Iris pigment epithelial cell (primary cell): ENCODE measurements around the gene NUP50.
"Not testable (repeated sequence)": the region's sequence is repeated elsewhere in the genome, so short reads cannot be mapped to it uniquely, and the experiment has no call there.

ENCODE experiments used
- DNase-seq: peaks from one replicate; pipeline ENCODE4 v3.0.0-alpha.2; 2011; ENCODE audit warnings: low read depth

Gene NUP50

DNA sequence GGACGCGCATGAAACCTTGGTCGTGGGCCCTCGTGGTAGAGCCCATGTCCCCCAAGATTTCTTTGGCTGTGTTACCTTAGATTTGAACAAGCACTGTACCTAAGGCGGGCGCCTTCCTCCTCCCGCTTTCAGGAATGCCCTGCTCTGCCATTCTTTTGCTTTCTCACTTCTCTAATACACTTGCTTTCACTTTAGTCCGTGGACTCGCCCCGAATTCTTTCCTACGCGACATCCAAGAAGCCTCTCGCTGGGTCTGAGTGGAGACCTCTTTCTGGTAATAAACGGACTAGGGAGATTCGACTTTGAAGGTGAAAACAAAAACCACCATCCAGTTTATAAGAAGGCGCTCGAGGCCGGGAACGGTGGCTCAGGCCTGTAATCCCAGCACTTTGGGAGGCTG, 1.2 kb upstream of the NUP50 start:
- no peak for DNase-seq

DNA sequence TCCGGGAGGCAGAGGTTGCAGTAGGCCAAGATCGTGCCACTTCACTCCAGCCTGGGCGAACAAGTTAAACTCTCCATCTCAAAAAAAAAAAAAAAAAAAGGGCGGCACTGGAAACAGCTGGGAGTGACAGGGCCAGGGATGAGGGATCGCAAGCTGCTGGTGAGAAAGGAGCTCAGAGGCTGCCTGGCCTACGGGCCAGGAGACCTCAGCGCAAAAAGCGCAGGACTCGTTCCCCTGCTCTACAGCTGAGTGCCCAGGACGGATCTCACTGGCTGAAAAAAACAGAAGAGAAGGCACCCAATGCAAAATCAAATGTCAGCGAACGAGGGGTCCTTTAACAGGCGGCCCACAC, 650 bp upstream of the NUP50 start:
- peak; percentile 56 for DNase-seq

DNA sequence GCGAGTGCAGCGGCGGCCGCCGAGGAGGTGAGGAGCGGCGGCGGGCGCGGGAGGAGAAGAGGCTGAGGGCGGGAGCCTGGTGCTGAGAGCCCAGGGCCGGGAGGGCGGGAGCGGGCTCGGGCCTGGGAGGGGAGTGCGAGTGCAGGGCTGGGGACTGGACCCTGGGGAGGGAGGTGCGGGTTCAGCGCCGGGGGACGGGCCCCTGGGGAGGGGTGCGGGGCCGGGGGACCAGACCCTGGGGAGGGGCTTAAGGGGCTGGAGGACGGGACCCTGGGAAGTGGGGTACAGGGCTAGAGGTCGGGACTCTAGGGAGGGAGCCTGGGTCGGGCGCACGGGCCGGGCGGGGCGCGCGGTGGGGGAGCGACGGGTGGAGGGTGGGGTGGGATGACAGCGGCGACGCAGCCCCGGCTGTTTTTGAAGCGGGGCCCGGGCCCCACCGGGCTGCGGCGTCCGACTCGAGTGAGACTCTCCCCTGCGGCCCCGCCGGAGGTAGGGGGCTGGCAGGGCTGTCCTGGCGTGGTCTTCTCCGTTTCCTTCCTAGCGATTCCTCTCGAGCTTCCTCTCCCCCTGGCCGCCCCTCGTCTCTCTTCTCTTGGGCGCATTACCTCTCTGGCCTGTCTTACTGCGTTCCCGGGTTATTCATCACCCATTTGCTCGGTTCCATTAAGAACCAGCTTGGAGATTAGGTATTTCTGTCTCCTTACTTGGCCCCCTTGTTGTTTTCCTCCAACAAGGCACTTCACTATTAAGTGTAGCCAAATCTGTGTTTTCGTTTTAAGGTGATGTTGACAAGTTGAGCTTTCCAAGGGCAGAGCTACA, 754 bp downstream of the NUP50 start:
- DNase-seq, result no peak

DNA sequence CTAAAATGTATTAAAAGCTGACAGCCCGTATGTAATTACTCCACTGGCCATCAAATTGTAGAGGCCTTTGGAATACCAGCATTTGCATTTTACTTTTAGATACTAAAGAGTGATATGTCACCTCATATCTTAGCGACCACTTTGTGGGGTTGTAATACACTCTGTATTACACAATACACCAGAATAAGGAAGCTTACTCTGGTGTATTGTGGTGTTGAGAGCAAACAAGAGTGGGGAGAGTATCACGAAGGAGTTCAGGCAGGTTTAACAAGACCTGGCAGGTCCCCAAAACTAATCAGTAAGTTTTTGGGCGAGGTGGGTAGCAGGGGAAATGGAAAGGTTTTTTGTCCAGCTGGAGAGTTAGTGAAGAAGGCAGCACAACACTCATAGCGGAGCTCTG, 3.2 kb downstream of the NUP50 start:
- DNase-seq, result no peak

DNA sequence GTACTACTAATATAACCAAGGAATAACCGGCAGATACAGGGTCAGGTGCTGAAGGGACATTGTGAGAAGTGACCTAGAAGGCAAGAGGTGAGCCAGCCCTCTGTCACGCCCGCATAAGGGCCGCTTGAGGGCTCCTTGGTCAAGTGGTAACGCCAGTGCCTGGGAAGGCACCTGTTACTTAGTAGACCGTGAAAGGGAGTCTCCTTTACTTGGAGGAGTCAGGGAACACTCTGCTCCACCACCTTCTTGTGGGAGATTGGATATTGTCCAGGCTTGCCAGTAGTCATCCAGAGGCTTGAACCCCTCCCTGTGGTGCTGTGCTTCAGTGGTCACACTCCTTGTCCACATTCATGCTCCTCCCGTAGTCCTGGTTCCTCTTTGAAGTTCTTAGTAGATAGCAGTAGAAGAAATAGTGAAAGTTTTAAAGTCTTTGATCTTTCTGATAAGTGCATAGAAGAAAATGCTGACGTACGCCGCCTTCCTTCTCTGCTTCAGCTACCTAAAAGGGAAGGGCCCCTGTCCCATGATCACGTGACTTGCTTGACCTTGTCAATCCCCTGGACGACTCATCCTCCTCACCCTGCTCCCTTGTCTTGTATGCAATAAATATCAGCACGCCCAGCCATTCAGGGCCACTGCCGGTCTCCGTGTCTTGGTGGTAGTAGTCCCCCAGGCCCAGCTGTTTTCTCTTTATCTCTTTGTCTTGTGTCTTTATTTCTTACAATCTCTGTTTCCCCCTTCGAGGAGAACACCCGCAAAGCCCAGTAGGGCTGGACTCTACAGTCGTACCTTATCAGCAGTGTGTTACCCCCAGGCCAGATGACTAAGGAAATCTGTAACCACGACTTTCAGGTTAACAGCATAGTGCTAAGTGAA, 6.1 kb downstream of the NUP50 start:
- peak; percentile 53 for DNase-seq

DNA sequence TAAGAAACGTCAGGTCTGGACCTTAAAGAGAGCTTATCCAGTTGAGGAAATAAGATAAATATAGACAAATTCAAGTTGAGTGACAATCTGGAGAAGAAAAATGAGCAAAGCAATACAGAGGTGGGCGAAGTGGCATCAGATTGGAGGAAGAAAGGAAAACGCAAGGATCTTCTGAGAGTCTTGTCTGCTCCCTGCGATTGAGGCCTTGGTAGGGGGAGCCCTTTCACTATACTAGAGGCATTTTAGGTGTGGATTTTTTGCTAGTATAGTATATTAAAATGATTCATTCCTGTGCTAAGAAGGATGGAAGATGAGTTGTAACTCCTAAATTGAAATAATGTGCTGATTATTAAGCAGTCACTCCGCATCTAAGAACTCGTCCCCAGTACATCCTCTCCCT, 8.1 kb downstream of the NUP50 start:
- DNase-seq, result no peak

DNA sequence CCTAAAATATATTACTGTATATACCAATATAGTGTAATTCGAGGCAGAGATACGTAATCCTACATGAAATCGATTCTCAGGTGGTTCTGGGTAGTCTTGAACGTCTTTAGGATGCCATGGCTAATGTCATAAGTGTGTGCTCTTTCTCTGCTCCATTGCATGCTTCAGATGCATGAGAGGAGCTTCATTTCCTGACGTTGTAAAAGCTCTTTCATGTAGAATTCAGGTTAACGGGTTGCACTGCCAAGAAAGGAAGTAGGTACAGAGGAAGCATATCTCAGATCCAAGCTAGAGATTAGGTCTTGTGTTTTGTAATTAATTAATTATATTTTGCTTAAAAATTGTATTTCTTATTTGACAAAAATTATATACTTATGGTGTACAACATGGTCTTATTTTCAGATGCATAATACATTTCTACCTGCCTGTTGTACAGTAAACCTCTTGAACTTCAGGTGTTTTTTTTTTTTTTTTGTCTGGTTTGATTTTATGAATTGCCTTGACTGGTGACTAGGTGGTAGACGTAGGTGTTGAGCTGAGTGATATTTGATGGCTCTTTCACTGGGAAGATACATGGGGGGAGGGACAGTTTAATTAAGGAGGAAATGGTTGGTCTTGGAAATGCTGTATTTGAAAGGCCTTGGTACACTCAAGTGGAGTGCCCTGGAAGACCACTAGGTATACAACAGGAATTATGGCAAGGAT, 9.3 kb downstream of the NUP50 start:
- DNase-seq, result no peak

DNA sequence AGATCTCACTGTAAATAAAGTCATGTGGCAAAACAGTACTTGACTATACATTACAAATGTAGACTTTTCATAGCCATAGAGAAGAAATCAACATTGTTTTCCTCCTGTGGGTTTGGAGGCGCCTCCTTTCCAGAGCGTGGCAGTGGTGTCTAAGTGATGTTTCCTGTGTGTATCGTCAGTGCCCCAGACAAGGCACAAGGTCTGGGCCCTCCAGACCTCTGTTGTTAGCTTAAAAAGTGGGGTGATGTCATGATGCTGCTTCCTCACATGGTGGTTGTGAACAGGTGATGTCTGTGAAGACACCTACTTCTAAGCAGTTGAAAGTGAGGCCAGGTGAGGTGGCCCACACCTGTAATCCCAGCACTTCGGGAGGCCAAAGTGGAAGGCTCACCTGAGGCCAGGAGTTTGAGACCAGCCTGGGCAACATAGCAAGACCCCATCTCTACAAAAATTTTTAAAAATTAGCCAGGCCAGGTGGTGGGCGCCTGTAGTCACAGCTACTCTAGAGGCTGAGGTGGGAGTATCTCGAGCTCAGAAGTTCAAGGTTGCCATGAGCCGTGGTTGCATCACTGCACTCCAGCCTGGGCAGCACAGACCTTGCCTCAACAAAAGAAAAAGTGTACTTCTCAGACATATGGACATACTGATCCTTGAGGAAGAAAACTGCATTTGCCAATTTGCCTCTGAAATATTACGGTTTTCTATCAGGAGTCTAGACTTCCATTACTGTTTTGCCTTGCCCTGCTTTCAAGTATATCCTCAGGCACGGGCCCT, 15.7 kb downstream of the NUP50 start:
- DNase-seq, result no peak

DNA sequence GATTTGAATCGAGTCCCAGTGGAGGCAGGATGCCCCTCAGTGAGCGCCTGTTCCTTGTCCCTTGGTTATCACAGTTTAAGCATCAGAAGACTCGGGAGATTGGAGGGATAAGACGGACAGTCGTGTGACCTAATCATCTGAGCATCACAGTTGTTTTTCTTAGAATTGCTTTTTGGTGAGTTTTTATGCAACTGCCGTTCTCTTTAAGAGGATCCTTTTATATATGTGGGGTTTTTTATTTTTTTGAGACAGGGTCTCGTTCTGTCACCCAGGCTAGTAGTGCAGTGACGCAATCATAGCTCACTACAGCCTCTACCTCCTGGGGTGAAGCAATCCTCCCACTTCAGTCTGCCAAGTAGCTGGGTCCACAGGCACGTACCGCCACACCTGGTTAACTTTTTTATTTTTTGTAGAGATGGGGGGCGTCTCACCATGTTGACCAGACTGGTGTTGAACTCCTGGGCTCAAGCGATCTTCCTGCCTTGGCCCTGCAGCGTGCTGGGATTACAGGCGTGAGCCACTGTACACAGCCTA, 16.5 kb downstream of the NUP50 start:
- DNase-seq, result peak; percentile 36

DNA sequence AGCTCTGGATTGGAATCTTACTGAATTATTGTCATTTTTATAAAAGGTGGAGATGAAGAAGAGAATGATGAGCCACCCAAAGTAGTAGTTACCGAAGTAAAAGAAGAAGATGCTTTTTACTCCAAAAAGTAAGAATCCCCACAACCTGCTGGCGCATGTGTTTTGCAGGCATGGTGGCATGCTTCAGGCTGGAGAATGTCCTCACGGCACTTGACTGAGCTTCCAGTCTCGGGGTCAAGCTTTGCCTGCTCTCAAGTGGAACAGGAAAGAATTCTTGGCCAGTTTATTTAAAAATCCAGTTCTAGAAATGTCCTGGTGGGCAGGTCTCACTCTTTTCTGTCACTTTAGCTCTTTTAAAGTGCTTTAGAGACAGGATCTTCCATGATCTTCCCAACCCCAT, 17.5 kb downstream of the NUP50 start:
- DNase-seq, result no peak

DNA sequence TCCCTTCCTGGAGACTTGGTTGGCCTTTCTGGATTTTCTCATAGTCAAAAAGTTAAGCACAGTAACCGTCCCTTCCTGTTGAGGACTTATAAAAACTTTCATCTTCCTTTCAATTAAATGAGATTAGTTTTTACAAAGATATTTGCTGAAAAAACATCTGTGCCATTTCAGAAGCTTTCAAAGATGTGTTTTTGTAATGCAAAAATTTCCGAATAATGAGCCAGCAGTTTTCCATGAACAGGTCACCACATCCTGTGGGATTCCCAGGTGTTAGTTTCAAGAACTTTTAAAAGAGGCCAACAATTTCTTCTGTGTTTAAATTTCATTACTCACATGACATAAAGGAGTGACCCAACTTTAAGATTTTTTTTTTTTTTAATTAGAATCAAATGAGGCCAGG, 18.0 kb downstream of the NUP50 start:
- no peak for DNase-seq

DNA sequence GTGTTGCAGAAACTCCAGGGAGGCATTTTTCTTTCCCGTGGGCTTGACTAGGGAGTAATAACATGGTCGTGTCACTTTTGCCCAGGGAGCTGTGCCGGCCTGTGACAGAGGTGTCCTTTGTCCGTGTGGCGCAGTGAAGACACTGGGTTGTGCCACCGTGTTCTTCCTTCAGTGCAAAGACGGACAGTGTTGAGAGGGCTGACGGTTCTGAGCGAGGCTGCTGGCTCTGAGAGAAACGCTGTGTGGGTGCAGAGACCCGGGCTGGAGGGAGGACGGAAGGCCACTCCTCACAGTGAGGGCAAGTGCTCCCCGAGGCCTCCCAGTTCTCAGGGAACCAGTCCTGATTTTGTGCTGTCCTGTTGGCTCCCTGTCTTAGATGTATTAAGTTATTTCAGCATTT, 20.2 kb downstream of the NUP50 start:
- no peak for DNase-seq

DNA sequence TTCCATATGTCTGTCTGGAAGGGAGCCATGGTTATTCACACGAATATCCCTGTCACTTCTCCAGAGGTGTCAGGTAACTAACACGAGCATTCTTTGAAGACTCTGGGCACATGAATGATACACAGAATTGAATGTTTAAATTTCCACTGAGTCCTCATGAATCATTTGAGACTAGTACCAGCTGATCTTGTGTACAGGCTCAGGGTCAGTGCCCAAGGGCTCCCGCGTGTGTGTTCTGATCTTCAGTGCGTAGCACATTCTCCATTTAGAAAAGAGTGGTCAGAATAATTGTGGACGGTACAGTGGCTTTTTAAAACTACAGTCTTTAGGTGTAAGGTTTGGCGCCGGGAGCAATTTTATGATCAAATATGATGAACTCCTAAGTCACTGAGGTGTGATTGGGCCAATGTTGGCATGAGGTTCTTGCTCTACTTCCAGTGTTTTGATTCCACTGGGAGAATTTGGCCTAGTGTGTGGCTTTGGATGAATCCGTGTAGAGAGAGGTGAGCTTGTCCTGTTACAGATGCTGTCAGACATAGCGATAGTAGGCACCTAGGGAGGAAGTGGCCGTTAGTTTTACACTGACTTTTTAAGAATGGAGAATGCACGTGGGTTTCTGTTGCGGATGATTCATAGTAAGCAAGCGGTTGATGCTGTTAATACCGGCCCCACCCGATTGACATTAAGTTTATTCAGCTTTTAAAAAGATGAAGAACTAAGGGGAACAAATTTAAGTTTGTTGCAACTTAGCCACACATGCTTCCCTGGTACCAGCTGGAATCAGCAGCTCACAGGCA, 22.2 kb downstream of the NUP50 start:
- no peak for DNase-seq

DNA sequence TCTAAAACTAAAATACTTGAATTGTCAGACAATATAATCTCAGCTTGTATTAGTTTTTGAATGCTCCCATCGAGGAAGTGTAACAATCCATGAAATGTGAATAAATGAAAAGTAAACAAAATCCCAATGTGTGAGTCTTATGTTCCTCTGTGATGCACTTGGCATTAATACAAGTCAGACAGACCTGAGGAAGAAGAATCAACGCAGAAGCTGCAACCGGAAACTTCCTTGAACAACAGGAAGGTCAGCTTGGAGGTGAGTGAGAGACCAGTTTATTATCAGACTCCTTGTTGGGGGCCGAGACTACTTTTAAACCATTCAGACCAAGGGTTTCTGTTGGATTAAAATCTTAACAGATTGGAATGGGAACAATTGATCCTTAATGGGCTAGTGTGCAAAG, 24.2 kb downstream of the NUP50 start:
- peak; percentile 50 for DNase-seq

DNA sequence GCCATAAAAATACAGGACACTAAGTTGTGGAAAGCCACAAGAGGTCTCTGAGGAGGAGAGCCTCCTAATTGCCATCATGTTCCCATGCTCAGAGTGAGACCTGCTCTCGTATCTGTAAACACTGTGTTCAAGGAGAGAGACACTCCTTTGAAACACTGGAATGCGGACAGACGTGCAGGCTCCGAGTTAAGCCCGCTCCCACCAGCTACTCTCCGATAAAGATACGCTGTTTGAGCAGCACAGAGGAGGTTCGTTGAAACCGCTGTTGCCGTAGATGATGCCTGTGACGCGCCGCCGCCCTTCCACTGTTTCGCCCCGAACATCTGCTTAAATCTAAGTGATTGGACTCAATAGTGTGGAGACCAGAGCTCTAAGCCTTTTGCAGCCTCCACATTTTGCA, 25.1 kb downstream of the NUP50 start:
- no peak for DNase-seq

DNA sequence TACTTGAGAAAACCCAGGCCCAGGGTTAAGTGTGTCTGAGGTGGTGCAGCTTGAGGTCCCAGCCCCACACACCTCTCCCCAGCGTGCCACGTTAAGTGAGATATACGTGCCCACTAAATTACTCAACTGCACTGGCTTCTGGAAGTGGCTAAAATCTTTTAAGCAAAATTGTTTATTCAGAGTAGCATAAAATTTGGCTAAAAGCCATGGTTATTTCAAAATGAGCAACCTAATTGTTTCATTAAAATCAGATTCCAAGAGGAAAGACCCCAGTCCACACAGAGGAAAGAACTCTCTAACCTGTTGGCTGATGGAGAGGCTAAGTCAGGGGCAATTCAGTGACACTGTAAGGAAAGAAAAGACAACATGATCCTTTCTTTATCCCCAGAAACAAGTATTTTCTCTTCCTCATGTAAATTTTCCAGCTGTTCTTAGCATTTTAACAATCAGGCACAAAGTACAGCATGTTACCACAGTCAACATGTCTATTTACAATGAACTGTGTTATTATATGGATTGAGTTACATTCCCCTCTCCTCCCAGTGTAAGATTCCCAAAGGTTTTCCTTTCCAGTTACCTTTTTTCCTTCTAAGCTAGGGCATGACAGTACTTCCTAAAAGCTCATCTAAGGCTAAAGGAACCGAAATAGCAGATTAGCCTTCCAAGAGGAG, 26.6 kb downstream of the NUP50 start:
- no peak for DNase-seq

DNA sequence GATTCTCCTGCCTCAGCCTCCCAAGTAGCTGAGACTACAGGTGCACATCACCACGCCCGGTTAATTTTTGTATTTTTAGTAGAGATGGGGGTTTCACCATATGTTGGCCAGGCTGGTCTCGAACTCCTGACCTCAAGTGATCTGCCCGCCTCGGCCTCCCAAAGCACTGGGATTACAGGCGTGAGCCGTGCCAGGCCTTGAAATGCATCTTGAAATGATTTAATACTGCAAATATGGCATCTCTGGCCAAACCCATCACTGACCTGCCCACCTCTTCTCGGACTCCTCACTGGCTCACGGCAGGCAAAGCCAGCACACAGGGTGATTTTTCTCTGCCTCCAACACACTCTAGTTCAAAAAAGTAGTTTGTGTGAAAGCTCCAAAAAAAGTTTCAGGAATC, 28.0 kb downstream of the NUP50 start:
- DNase-seq, result not testable (repeated sequence)

DNA sequence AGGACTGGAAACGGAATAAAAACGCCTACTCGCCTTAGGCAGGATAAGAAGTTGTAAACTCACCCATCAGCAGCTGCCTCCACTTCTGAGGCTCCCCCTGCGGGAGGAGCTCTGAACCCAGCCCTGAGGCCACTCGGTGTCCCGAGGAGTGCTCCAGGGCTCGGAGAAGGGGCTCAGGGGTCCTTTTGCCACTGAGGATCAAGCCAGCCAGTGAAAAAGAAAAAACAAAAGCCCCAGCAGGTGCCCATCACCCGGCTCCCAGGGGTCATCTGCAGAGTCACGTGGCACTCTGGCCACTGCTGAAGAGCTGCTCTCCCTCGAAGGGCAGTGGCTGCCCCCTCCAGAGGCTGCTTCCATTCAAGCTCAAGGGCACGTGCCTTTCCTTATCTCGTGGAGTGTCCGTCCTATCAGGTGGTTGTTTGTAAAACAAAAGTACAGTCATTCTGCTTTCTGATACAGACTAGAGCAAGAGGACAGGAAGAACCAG, 29.0 kb downstream of the NUP50 start:
- no peak for DNase-seq

DNA sequence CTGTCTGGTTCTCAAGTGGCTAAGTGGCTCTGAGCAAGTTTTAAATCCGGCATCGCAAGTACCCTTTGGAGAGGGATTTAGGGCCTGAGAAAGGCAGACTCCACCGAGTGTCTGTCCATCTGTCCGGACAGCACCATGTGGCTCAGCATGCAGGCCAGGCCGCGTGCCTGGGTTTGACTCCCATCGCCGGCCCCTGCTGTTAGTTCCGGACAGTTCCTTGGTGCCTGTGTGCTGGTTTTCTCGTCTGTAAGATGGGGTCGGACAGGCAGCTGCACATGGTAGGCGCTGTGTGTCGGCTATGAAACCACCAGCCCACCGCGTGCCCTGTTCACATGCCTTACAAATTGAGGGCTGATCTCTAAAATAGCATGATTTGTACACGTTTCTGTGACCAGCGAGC, 31.0 kb downstream of the NUP50 start:
- DNase-seq, result no peak

DNA sequence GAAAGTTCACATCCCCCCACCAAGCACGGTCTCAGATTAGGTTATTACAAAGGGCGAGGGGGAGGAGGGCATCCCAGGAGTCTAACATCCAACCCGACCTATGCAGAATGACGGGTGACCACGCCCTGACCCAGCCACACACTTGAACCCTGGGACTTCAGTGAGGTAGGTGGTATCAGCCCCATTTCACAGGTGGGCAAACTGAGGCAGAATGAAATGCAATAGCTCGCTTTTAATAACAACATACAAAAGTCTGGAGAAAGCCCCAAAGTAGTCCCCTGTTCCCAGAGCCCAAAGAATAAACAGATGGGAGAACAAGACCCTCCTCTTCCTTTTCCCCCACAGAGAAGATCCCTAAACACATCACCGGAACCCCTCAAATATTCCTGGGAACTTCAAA, 31.9 kb downstream of the NUP50 start:
- DNase-seq, result no peak
